Left ventricle myocardium inferior (tissue), 1 donor: ENCODE data around the gene KIAA1549. TPM values are rescaled to one million over a fixed set of nuclear protein-coding genes. Genes with fewer than 3 reads are reported as not detected.

Source experiments
- DNase-seq: peaks from one replicate; pipeline ENCODE4 v3.0.0-alpha.2; 2020
- H3K27ac ChIP-seq: fragments of 200-600 bp; replicated peaks from 2 replicates; pipeline ENCODE4 v1.8.0; 2021
- H3K27me3 ChIP-seq: fragments of 200-600 bp; 2 replicates; pipeline ENCODE4 v1.8.0; 2021; ENCODE audit warnings: low read depth
- H3K36me3 ChIP-seq: fragments of 200-600 bp; 2 replicates; pipeline ENCODE4 v1.8.0; 2021
- H3K4me1 ChIP-seq: fragments of 200-600 bp; 2 replicates; pipeline ENCODE4 v1.8.0; 2021
- H3K4me3 ChIP-seq: fragments of 200-600 bp; 2 replicates; pipeline ENCODE4 v1.8.0; 2021; ENCODE audit warnings: mild to moderate bottlenecking, moderate library complexity
- H3K9me3 ChIP-seq: fragments of 200-600 bp; replicated peaks from 2 replicates; pipeline ENCODE4 v1.8.0; 2021
- CTCF ChIP-seq: fragments of 200-600 bp; IDR thresholded peaks from 2 replicates; pipeline ENCODE4 v1.8.0; 2021; ENCODE audit warnings: antibody characterized with exemption, mild to moderate bottlenecking, borderline replicate concordance
- intact Hi-C: fragments of 100-400 bp; cut with micrococcal nuclease; formaldehyde crosslinking; loops from one replicate; pipeline ENCODE4 v1.11.0; 2022
- total RNA-seq: library from RNA; stranded (reverse); fragmentation: NEBNext Ultra II Directional; extraction: Animal tissue kit (Norgen Biotek cat#: 25700); gene quantifications from one replicate; pipeline ENCODE4 v1.2.1, GENCODE V29; 2021
- donor health status: DM: no; HTN: yes; CAD: no; lungs with severe emphysema.

The KIAA1549 gene
- total RNA-seq, 1 donor from 2014 or later: 2.1 TPM

- no peak for DNase-seq
- Histone ChIP-seq H3K27ac (no peak overlapping the region), H3K4me1 (peaks cover 18% of the 10 kb centered on the region), H3K27me3 (no peaks in the 10 kb centered on the region), H3K36me3 (no peaks in the 10 kb centered on the region), H3K9me3 (no peaks in the 10 kb centered on the region), H3K4me3 (no peak overlapping the region)
- TF ChIP-seq CTCF: no peak
- intact Hi-C loops: loop anchor here (10.0 kb wide), 2 partner anchors 98 to 188 kb away; partner anchors contain the start of gene KIAA1549
Measured at GRCh38 chr7:138887085-138887710, 94.0 kb downstream of the KIAA1549 start.

GRCh38 chr7:138886501-138886917 is 94.7 kb downstream of the KIAA1549 start:
- Histone ChIP-seq H3K9me3 (no peaks in the 10 kb centered on the region), H3K4me1 (peaks cover 18% of the 10 kb centered on the region), H3K36me3 (no peaks in the 10 kb centered on the region), H3K27me3 (no peaks in the 10 kb centered on the region), H3K4me3 (no peak overlapping the region), H3K27ac (no peak overlapping the region)
- peak; percentile 70 for TF ChIP-seq CTCF
- DNase-seq: no peak
- intact Hi-C loops: loop anchor here (10.0 kb wide), 2 partner anchors 98 to 188 kb away; partner anchors contain the start of gene KIAA1549

GRCh38 chr7:138885383-138886147 is 95.6 kb downstream of the KIAA1549 start:
- peaks cover 18% of the 10 kb centered on the region for H3K4me1 ChIP-seq
- H3K4me3 ChIP-seq: no peak overlapping the region
- no peak overlapping the region for H3K27ac ChIP-seq
- intact Hi-C loops: loop anchor here (10.0 kb wide), 2 partner anchors 99 to 189 kb away; partner anchors contain the start of gene KIAA1549
- H3K36me3 ChIP-seq: no peaks in the 10 kb centered on the region
- no peaks in the 10 kb centered on the region for H3K27me3 ChIP-seq
- H3K9me3 ChIP-seq: no peaks in the 10 kb centered on the region
- TF ChIP-seq CTCF: no peak
- DNase-seq: no peak

- Histone ChIP-seq H3K27ac (peak overlapping the region; percentile 46), H3K4me1 (peaks cover 20% of the 10 kb centered on the region), H3K4me3 (no peak overlapping the region), H3K36me3 (peaks cover 3% of the 10 kb centered on the region), H3K27me3 (no peaks in the 10 kb centered on the region), H3K9me3 (no peaks in the 10 kb centered on the region)
- DNase-seq: no peak
- no peak for TF ChIP-seq CTCF
- intact Hi-C loops: loop anchor here (10.0 kb wide), 2 partner anchors 103 to 193 kb away; partner anchors contain the start of gene KIAA1549
Measured at GRCh38 chr7:138882249-138882648, 98.9 kb downstream of the KIAA1549 start.

- Histone ChIP-seq H3K27ac (peak overlapping the region; percentile 46), H3K4me3 (no peak overlapping the region), H3K27me3 (no peaks in the 10 kb centered on the region), H3K9me3 (no peaks in the 10 kb centered on the region), H3K36me3 (peaks cover 3% of the 10 kb centered on the region), H3K4me1 (peaks cover 20% of the 10 kb centered on the region)
- intact Hi-C loops: loop anchor here (10.0 kb wide), 2 partner anchors 103 to 193 kb away; partner anchors contain the start of gene KIAA1549
- no peak for TF ChIP-seq CTCF
- no peak for DNase-seq
Measured at GRCh38 chr7:138881579-138882188, 99.5 kb downstream of the KIAA1549 start.
